Measurements from ENCODE around the gene SPCS1.

DNA sequence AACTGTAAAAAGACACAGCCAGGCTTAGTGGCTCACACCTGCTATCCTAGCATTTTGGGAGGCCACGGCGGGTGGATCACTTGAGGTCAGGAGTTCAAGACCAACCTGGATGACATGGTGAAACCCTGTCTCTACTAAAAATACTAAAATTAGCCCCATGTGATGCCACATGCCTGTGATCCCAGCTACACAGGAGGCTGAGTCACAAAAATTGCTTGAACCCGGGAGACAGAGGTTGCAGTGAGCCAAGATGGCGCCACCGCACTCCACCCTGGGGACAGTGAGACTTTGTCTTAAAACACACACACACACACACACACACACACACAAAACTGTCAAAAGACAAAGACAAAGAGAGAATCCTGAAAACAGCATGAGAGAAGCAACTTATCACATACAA lies 18.0 kb downstream of the SPCS1 start:
- TF ChIP-seq, protein P1, sequence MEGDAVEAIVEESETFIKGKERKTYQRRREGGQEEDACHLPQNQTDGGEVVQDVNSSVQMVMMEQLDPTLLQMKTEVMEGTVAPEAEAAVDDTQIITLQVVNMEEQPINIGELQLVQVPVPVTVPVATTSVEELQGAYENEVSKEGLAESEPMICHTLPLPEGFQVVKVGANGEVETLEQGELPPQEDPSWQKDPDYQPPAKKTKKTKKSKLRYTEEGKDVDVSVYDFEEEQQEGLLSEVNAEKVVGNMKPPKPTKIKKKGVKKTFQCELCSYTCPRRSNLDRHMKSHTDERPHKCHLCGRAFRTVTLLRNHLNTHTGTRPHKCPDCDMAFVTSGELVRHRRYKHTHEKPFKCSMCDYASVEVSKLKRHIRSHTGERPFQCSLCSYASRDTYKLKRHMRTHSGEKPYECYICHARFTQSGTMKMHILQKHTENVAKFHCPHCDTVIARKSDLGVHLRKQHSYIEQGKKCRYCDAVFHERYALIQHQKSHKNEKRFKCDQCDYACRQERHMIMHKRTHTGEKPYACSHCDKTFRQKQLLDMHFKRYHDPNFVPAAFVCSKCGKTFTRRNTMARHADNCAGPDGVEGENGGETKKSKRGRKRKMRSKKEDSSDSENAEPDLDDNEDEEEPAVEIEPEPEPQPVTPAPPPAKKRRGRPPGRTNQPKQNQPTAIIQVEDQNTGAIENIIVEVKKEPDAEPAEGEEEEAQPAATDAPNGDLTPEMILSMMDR (IDR thresholded peaks at IDR 0.05) = no peak
- TF ChIP-seq POLR2A (IDR thresholded peaks at IDR 0.05) = no peak
- no peak for TF ChIP-seq POLR2AphosphoS5 (IDR thresholded peaks at IDR 0.05)
- no peak for TF ChIP-seq EP300 (IDR thresholded peaks at IDR 0.05)
